ENCODE results near the gene GNG12.

GNG12 gene

DNA sequence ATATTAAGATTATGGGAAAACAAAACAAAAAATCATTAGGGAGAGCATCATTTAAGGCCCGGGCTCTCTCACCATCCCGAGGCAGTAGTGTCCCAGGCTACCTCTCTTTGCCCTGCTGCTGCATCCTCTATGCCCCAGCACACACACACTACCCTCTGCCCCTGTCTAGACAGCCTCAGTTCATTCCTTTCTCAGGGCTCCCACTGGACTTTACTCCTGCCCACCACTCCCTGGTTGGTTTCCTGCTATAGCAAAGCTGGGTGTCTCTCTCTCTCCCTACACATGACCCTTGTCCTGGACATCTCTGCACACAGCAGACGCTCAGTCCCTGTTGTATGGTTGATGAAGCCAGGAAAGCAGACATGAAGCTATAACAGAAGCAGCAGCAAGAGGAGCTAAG lies 30.7 kb downstream of the GNG12 start:
- Histone ChIP-seq H3K27ac (ENCODE audit: insufficient read depth, low read depth, low read length, poor library complexity, severe bottlenecking) (no peak overlapping the region), H3K27me3 (ENCODE audit: control insufficient read depth, insufficient read depth, low read length, poor library complexity, severe bottlenecking) (no peaks in the 10 kb centered on the region), H3K36me3 (ENCODE audit: control insufficient read depth, insufficient read depth, low read length) (no peaks in the 10 kb centered on the region), H3K4me1 (ENCODE audit: control insufficient read depth, insufficient read depth, low read length) (peaks cover 18% of the 10 kb centered on the region), H3K9me3 (ENCODE audit: control insufficient read depth, low read length) (peaks cover 3% of the 10 kb centered on the region), H3K4me3 (ENCODE audit: insufficient read depth, low read depth, low read length) (no peak overlapping the region)
- 91 to 95% methylated on average over 3 of the region's 3 CpGs for WGBS, 2 experiments

DNA sequence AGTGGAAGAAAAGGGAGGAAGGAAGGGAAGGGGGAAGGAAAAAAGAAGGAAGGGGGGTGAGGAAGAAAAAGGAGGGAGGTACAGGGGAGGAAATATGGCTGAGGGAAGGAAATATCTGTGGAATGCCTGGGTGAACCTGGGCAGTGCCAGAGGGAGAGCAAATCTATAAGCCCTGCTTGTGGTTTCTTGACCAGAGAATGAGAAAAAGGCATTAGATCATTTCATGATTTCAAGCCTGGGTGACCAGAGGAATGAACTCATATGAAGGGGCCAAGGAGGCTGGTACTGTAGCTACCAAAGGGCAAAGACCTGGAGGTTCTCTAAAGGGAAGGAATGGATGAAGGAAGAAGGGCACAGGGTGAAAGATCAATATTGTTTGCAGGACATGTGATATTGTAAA lies 31.4 kb downstream of the GNG12 start:
- Histone ChIP-seq H3K4me1 (ENCODE audit: control insufficient read depth, insufficient read depth, low read length) (peaks cover 18% of the 10 kb centered on the region), H3K9me3 (ENCODE audit: control insufficient read depth, low read length) (peaks cover 3% of the 10 kb centered on the region), H3K27me3 (ENCODE audit: control insufficient read depth, insufficient read depth, low read length, poor library complexity, severe bottlenecking) (no peaks in the 10 kb centered on the region), H3K27ac (ENCODE audit: insufficient read depth, low read depth, low read length, poor library complexity, severe bottlenecking) (no peak overlapping the region), H3K36me3 (ENCODE audit: control insufficient read depth, insufficient read depth, low read length) (no peaks in the 10 kb centered on the region), H3K4me3 (ENCODE audit: insufficient read depth, low read depth, low read length) (no peak overlapping the region)

DNA sequence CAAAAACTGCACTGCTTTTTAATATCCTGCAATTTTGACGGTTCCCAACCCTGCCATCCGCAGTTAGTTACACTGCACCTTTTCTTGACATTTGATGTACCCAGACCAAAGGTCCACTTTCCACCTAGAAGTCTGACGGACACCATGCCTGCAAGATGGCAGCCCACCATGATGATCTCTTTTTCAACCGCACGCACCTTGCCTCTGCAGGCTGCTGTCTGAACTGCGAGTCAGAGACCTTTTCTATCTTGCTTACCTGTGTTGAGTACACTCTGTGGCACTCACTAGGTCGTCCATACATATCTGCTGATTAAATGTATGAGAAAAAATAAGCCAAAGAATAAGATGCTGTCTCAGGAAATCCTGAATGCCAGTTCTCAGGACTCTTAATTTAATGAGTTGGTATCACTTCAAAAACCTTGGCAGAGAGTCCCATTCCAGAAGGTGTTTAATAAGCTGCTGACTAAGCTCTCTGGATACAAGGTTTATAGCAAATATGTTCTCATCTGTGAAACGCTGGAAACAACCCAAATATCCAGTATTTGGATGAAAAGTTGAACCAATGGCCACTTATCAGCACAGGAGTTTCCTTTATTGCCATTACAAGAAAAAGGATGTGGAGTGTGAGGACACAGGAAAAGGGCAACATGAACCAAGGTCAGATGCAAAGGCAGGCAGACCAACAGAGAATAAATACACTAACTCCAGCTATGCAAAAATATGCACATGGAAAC lies 37.9 kb downstream of the GNG12 start:
- Histone ChIP-seq H3K9me3 (ENCODE audit: control insufficient read depth, low read length) (peaks cover 3% of the 10 kb centered on the region), H3K27ac (ENCODE audit: insufficient read depth, low read depth, low read length, poor library complexity, severe bottlenecking) (no peak overlapping the region), H3K36me3 (ENCODE audit: control insufficient read depth, insufficient read depth, low read length) (no peaks in the 10 kb centered on the region), H3K4me3 (ENCODE audit: insufficient read depth, low read depth, low read length) (no peak overlapping the region), H3K27me3 (ENCODE audit: control insufficient read depth, insufficient read depth, low read length, poor library complexity, severe bottlenecking) (no peaks in the 10 kb centered on the region), H3K4me1 (ENCODE audit: control insufficient read depth, insufficient read depth, low read length) (peaks cover 21% of the 10 kb centered on the region)
- WGBS, 2 experiments = 93 to 94% methylated on average over 8 of the region's 8 CpGs

DNA sequence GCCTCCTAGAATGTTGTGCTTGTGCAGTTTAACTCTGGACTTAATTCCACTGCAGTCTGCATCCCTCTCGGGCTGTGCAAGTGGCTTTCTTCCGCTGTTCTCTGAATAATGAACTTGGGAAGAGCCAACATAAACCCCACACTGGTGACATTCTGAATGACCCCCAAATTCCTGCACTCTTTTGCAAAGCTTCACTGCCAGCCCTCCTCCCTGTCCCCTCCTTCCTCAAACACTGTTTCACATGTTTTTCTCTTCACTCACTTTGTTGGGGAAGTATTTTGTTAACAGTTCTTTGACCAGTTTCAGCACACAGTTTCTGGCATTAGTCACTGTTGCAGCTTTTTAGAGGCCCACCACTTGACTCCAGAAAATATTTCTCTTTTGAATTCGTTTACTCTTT lies 39.7 kb downstream of the GNG12 start:
- Histone ChIP-seq H3K9me3 (ENCODE audit: control insufficient read depth, low read length) (peaks cover 3% of the 10 kb centered on the region), H3K36me3 (ENCODE audit: control insufficient read depth, insufficient read depth, low read length) (no peaks in the 10 kb centered on the region), H3K4me3 (ENCODE audit: insufficient read depth, low read depth, low read length) (no peak overlapping the region), H3K4me1 (ENCODE audit: control insufficient read depth, insufficient read depth, low read length) (peaks cover 21% of the 10 kb centered on the region), H3K27ac (ENCODE audit: insufficient read depth, low read depth, low read length, poor library complexity, severe bottlenecking) (no peak overlapping the region), H3K27me3 (ENCODE audit: control insufficient read depth, insufficient read depth, low read length, poor library complexity, severe bottlenecking) (no peaks in the 10 kb centered on the region)
- WGBS, 2 experiments = 84 to 85% methylated on average over 3 of the region's 3 CpGs

DNA sequence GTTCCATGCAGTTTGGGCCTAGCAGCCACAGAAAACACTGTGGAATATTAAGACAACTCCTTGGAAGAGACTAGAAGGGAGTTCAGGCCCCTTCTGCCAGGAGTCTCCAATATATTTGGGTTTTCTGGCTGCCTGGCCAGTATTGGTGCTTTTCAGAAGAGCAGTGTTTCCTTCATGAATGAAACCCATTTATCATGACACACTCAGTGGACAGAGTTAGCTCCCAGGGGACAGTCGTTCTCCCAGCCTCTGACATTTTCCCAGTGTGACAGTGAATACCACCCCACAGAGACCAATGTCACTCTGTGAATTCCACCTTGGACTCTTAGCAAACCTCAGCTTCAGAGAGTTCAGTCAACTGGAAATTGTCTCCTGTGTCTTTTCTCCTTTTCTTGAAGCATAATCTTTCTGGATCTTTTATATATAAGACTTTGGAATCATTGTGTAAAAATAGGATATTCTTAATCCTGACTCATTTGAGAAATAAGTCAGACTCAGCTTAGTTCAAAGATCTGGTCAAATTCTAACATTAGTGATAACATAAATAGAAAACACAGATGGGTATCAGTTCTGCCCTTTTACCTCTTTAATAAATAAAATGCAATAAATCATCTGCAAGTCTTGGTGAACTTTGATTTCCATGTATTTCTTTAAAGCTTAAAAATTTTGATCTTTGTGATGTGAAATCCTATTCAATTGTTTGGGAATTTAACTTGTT lies 40.4 kb downstream of the GNG12 start:
- Histone ChIP-seq H3K27ac (ENCODE audit: insufficient read depth, low read depth, low read length, poor library complexity, severe bottlenecking) (no peak overlapping the region), H3K4me1 (ENCODE audit: control insufficient read depth, insufficient read depth, low read length) (peaks cover 25% of the 10 kb centered on the region), H3K9me3 (ENCODE audit: control insufficient read depth, low read length) (peaks cover 1% of the 10 kb centered on the region), H3K27me3 (ENCODE audit: control insufficient read depth, insufficient read depth, low read length, poor library complexity, severe bottlenecking) (no peaks in the 10 kb centered on the region), H3K36me3 (ENCODE audit: control insufficient read depth, insufficient read depth, low read length) (no peaks in the 10 kb centered on the region), H3K4me3 (ENCODE audit: insufficient read depth, low read depth, low read length) (no peak overlapping the region)
- 55 to 58% methylated on average over 1 of the region's 1 CpG for WGBS, 2 experiments

DNA sequence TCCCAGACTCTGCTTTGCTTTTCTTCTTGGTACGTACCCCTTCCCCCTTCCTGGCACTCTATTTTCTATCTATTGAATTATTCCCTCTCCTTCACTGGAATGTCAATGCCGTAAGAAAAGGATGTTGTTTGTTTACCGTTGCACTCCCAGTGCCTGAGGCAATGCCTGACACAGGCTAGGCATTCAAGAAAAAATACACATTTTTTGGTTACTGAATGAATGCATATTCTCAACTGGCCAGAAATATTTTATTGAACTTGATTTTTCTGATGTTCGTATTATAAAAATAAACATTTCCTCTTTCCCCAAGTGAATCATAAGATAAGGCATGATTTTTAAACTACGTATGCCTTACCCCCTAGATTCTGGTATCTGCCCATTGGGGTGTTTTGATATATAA lies 41.2 kb downstream of the GNG12 start:
- Histone ChIP-seq H3K36me3 (ENCODE audit: control insufficient read depth, insufficient read depth, low read length) (no peaks in the 10 kb centered on the region), H3K4me1 (ENCODE audit: control insufficient read depth, insufficient read depth, low read length) (peaks cover 25% of the 10 kb centered on the region), H3K9me3 (ENCODE audit: control insufficient read depth, low read length) (no peaks in the 10 kb centered on the region), H3K4me3 (ENCODE audit: insufficient read depth, low read depth, low read length) (no peak overlapping the region), H3K27ac (ENCODE audit: insufficient read depth, low read depth, low read length, poor library complexity, severe bottlenecking) (no peak overlapping the region), H3K27me3 (ENCODE audit: control insufficient read depth, insufficient read depth, low read length, poor library complexity, severe bottlenecking) (no peaks in the 10 kb centered on the region)
- WGBS, 2 experiments = 69 to 90% methylated on average over 4 to 5 of the region's 5 CpGs

DNA sequence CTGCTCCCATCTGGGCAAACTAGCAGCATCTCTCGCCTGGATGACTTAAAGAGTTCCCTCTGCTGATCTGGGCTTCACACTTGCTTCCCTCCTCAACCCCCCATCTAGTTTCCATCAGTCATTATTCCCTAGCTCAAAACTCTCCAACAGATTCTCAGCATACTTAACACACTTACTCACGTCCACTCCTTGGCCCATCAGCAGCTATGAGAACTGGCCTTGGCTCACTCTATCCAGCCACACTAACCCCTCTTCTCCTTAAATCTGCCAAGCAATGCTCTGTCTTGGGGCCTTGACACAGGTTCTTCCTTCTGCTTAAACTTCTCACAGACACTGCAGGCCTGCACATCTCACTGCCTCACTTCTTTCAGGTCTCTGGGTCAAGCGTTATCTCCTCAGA lies 41.6 kb downstream of the GNG12 start:
- Histone ChIP-seq H3K36me3 (ENCODE audit: control insufficient read depth, insufficient read depth, low read length) (no peaks in the 10 kb centered on the region), H3K27me3 (ENCODE audit: control insufficient read depth, insufficient read depth, low read length, poor library complexity, severe bottlenecking) (no peaks in the 10 kb centered on the region), H3K4me1 (ENCODE audit: control insufficient read depth, insufficient read depth, low read length) (peaks cover 25% of the 10 kb centered on the region), H3K27ac (ENCODE audit: insufficient read depth, low read depth, low read length, poor library complexity, severe bottlenecking) (no peak overlapping the region), H3K9me3 (ENCODE audit: control insufficient read depth, low read length) (no peaks in the 10 kb centered on the region), H3K4me3 (ENCODE audit: insufficient read depth, low read depth, low read length) (no peak overlapping the region)
- 87 to 88% methylated on average over 3 of the region's 3 CpGs for WGBS, 2 experiments

DNA sequence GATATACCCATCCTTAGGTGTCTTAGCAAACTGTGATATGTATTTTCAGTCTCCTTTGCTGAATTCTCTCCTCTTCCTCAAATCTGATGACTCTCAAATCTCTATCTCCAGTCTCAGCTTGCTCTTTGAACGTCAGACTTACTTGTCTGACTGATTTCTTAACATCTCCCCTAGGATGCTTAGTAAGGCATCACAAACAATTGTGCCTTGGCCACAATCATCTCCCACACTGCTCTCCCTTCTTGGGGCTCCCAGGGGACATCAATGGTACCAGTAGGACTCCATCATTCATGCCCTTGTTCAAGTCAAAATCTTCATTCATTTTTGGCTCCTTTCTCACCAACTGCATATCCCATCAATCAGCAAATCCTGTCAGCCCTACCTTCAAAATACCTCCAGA lies 42.0 kb downstream of the GNG12 start:
- Histone ChIP-seq H3K9me3 (ENCODE audit: control insufficient read depth, low read length) (no peaks in the 10 kb centered on the region), H3K4me3 (ENCODE audit: insufficient read depth, low read depth, low read length) (no peak overlapping the region), H3K36me3 (ENCODE audit: control insufficient read depth, insufficient read depth, low read length) (no peaks in the 10 kb centered on the region), H3K4me1 (ENCODE audit: control insufficient read depth, insufficient read depth, low read length) (peaks cover 25% of the 10 kb centered on the region), H3K27me3 (ENCODE audit: control insufficient read depth, insufficient read depth, low read length, poor library complexity, severe bottlenecking) (no peaks in the 10 kb centered on the region), H3K27ac (ENCODE audit: insufficient read depth, low read depth, low read length, poor library complexity, severe bottlenecking) (no peak overlapping the region)
- WGBS, 2 experiments = 69 to 72% methylated on average over 1 of the region's 1 CpG

DNA sequence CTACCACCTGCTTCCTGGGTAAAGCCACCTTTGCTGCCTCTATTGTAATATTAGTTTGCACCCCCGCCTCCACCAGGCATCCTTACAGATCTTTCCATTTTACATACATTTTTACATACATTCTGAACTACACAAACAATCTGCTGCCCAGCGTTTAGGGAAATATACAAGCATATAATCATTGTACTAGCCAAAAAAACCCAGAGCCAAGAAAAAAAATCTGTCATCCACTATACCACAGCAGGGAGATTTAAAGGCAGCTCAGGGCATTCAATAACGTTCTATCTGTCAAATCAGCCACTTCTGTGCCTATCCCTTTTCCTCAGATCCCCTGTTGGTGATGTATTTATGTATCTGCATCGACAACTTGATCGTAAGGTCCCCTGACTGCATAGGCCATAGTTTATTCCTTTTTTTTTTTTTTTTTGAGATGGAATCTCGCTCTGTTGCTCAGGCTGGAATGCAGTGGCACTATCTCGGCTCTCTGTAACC lies 43.0 kb downstream of the GNG12 start:
- WGBS, 2 experiments = 84 to 92% methylated on average over 7 of the region's 7 CpGs
- Histone ChIP-seq H3K27ac (ENCODE audit: insufficient read depth, low read depth, low read length, poor library complexity, severe bottlenecking) (no peak overlapping the region), H3K36me3 (ENCODE audit: control insufficient read depth, insufficient read depth, low read length) (no peaks in the 10 kb centered on the region), H3K4me3 (ENCODE audit: insufficient read depth, low read depth, low read length) (no peak overlapping the region), H3K4me1 (ENCODE audit: control insufficient read depth, insufficient read depth, low read length) (peaks cover 25% of the 10 kb centered on the region), H3K27me3 (ENCODE audit: control insufficient read depth, insufficient read depth, low read length, poor library complexity, severe bottlenecking) (no peaks in the 10 kb centered on the region), H3K9me3 (ENCODE audit: control insufficient read depth, low read length) (no peaks in the 10 kb centered on the region)

DNA sequence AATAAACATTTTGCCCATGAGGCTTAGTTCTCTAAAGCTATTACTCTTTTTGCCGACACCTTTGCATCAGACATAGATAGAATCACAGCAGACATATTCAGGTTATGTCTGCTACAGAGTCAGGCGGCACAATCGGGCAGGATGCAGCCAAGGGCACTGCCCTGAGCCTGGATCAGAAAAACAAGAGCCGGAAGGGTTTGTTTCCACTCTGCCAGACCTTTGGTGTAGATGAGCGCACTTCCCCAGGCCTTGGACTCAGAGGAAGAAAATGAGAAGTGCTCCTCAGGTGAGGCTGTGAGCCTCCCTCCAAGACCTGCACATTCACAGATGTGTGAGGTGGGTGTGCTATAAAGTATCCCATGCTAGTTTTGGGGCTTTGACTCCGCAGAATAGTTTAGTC lies 43.7 kb downstream of the GNG12 start:
- Histone ChIP-seq H3K27me3 (ENCODE audit: control insufficient read depth, insufficient read depth, low read length, poor library complexity, severe bottlenecking) (no peaks in the 10 kb centered on the region), H3K36me3 (ENCODE audit: control insufficient read depth, insufficient read depth, low read length) (no peaks in the 10 kb centered on the region), H3K27ac (ENCODE audit: insufficient read depth, low read depth, low read length, poor library complexity, severe bottlenecking) (no peak overlapping the region), H3K4me3 (ENCODE audit: insufficient read depth, low read depth, low read length) (no peak overlapping the region), H3K4me1 (ENCODE audit: control insufficient read depth, insufficient read depth, low read length) (peaks cover 25% of the 10 kb centered on the region), H3K9me3 (ENCODE audit: control insufficient read depth, low read length) (no peaks in the 10 kb centered on the region)
- WGBS, 2 experiments = 94 to 95% methylated on average over 6 of the region's 6 CpGs

Data from ectodermal cell (in vitro differentiated cells).